SK-N-MC (cell line): ENCODE results near the gene OR13C2.

Experiments used
- DNase-seq: peaks from one replicate; pipeline ENCODE4 v3.0.0-alpha.2; 2011; ENCODE audit warnings: low read depth, low spot score
- H3K27ac ChIP-seq: fragments of 200-600 bp; sonication (generic); 2 replicates; pipeline ENCODE4 v1.5.1; 2016; ENCODE audit warnings: mixed run types
- H3K36me3 ChIP-seq: fragments of 200-600 bp; sonication (generic); 2 replicates; pipeline ENCODE4 v1.6.1; 2017; ENCODE audit warnings: antibody characterized with exemption, low read length, mixed read lengths; ENCODE audit not compliant: insufficient read depth
- H3K4me3 ChIP-seq: fragments of 200-600 bp; sonication (generic); 2 replicates; pipeline ENCODE4 v1.5.1; 2016
- H3K9ac ChIP-seq: fragments of 200-600 bp; sonication (generic); 2 replicates; pipeline ENCODE4 v1.8.0; 2017; ENCODE audit warnings: mixed run types, mixed read lengths; ENCODE audit not compliant: insufficient read length
- H3K9me3 ChIP-seq: fragments of 200-600 bp; sonication (generic); 2 replicates; pipeline ENCODE4 v1.6.1; 2017; ENCODE audit warnings: low read depth, mild to moderate bottlenecking, antibody characterized with exemption, low read length, moderate library complexity, mixed read lengths
- EZH2 ChIP-seq: fragments of 200-600 bp; sonication (generic); IDR thresholded peaks from one replicate; pipeline ENCODE4 v1.6.1; 2017; ENCODE audit warnings: antibody characterized with exemption
- FOXP2 ChIP-seq: optimal IDR thresholded peaks from 2 replicates; pipeline ENCODE3; 2011; ENCODE audit warnings: mild to moderate bottlenecking, moderate library complexity; ENCODE audit not compliant: insufficient read depth; ENCODE audit errors: extremely low read length, control extremely low read depth
- POLR2AphosphoS5 ChIP-seq: IDR thresholded peaks from 2 replicates; pipeline ENCODE4 v1.6.1; 2012; ENCODE audit warnings: mild to moderate bottlenecking, low read depth, low read length, borderline replicate concordance

OR13C2 gene

DNA sequence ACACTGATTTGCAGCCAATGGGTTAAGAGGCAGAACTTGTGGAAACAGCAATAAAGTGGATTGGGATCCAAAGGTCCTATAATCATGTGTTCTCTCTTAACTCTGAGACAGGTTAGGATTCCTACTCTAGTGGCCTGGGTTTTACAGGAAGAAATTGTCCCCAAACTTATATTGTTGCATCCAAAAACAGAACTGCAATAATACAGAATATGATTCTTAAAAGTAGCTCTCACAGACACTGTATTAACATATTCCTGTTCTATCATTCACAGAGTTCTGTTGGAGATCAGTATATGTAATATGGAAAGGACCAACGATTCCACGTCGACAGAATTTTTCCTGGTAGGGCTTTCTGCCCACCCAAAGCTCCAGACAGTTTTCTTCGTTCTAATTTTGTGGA lies 36.6 kb downstream of the OR13C2 start, which contains the start of gene OR13C8:
Gene OR13C8 (plus strand): TSS at position 301 of the 400 bp plus-strand sequence. CDS start 0 bp downstream, at position 301.
- H3K4me3 ChIP-seq: no peak within 1 kb of the TSS
- TF ChIP-seq FOXP2: no peak
- no peak for TF ChIP-seq EZH2
- TF ChIP-seq POLR2AphosphoS5: no peak
- peaks cover 6% of the 10 kb centered on the region; the same call in 1 of the 2 replicates for H3K9me3 ChIP-seq
- no peak within 1 kb of the TSS for H3K9ac ChIP-seq
- no peak for DNase-seq
- no peaks in the 10 kb centered on the region for H3K36me3 ChIP-seq
- H3K27ac ChIP-seq: no peak within 1 kb of the TSS

DNA sequence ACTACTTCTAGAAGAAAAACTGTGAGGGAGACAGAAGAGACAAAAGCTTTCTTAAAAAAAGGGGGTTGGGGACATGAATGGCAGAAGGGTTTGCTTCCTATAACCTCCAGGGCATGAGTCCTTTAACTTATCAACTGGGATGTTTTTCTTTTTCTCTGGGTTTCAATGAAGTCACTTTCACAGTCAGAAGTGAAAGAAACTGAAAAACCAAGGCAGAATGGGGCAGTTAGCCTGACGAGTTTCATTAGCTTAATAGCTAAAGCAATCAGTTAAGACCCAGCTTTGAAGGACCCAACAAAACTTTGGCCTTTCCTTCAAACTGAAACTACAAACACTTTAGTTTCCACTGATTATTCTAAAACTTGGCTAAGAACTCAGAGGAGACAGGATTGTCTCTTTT lies 41.1 kb downstream of the OR13C2 start:
- Histone ChIP-seq H3K9me3 (no peaks in the 10 kb centered on the region), H3K27ac (no peak overlapping the region), H3K9ac (no peak overlapping the region), H3K36me3 (no peaks in the 10 kb centered on the region), H3K4me3 (no peak overlapping the region)
- TF ChIP-seq POLR2AphosphoS5 (no peak), FOXP2 (no peak), EZH2 (no peak)
- no peak for DNase-seq

DNA sequence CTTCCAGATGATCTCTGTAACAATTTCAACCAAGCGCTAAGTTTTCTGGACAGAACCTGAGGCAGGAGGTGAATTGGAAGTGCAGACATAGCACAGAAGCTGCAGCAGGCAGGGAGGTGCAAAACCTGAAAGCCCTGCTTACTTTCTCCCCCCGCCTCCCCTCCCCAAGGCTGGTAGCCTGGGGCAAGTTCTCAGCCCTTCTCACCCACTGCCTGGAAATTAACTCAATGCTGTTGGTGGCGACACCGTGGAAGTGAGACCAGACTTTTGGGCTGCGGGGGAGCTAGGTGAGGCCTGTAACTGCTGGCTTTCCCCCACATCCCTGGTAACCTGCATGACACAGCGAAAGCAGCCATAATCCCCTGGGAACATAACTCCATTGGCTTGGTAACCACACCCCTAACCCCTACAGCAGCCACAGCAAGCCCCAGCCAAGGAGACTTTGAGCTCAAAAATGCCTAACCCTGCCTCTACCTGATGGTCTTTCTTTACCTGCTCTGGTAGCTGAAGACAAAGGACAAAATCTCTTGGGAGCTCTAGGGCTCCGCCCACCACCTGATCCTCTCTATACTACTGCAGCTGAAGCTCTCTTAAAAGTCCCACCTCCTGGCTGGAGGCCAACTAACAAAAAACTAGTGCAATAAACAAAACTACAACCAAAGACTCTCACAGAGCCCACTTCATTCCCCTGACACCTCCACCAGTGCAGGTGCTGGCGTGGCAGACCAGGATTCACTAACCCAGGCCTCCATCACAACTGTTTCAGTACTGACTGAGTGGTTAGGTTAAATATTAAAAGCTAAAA lies 48.4 kb downstream of the OR13C2 start:
- H3K27ac ChIP-seq: no peak overlapping the region
- TF ChIP-seq EZH2: no peak
- TF ChIP-seq POLR2AphosphoS5: no peak
- TF ChIP-seq FOXP2: no peak
- no peak overlapping the region for H3K9ac ChIP-seq
- H3K36me3 ChIP-seq: no peaks in the 10 kb centered on the region
- H3K9me3 ChIP-seq: no peaks in the 10 kb centered on the region
- DNase-seq: no peak
- H3K4me3 ChIP-seq: no peak overlapping the region

DNA sequence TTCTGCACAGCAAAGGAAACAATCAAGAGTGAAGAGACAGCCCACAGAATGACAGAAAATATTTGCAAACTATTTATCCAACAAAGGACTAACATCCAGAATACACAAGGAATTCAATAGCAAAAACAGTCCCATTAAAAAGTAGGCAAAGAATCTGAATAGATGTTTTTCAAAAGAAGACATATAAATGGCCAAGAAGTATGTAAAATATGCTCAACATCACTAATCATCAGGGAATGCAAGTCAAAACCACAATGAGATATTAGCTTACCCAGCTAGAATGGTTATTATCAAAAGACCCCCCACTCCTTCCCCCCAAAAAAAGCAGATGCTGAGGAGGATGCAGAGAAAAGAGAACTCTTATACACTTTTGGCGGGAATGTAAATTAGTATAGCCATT lies 49.9 kb downstream of the OR13C2 start:
- Histone ChIP-seq H3K36me3 (no peaks in the 10 kb centered on the region), H3K9me3 (no peaks in the 10 kb centered on the region), H3K4me3 (no peak overlapping the region), H3K27ac (no peak overlapping the region), H3K9ac (no peak overlapping the region)
- TF ChIP-seq FOXP2 (no peak), EZH2 (no peak), POLR2AphosphoS5 (no peak)
- no peak for DNase-seq
